ENCODE data around the gene LRPAP1. TPM values are rescaled to one million over a fixed set of nuclear protein-coding genes. Genes with fewer than 3 reads are reported as not detected.
"Not testable (repeated sequence)": the region's sequence is repeated elsewhere in the genome, so short reads cannot be mapped to it uniquely, and the experiment has no call there.

The LRPAP1 gene
- total RNA-seq, result 100 to 1,000 TPM; 175 to 270 TPM

GRCh38 chr4:3531879-3532750, at the start of gene LRPAP1:
LRPAP1 (minus strand) TSS chr4:3532422; CDS start chr4:3532412, 10 bp downstream.
- TF ChIP-seq POLR2AphosphoS5 (IDR thresholded peaks at IDR 0.05), result peak; percentile 91
- no peak for TF ChIP-seq CTCF (IDR thresholded peaks at IDR 0.05)
- TF ChIP-seq POLR2A (IDR thresholded peaks at IDR 0.05), result peak; percentile 96
- H3K27me3 ChIP-seq (replicated peaks; ENCODE audit: insufficient read depth), result no peaks in the 10 kb centered on the region
- peak; percentile 90 for DNase-seq (ENCODE audit: low spot score)
- H3K4me3 ChIP-seq, result peak within 1 kb of the TSS; percentile 81 to 85
- H3K9me3 ChIP-seq, result no peaks in the 10 kb centered on the region
- no peaks in the 10 kb centered on the region for H3K36me3 ChIP-seq
- intact Hi-C loops (cut with DNase I), result no loop called here
- peaks cover 8% of the 10 kb centered on the region for H3K4me1 ChIP-seq (replicated peaks)
- under 1% methylated on average over 54 of the region's 84 CpGs for WGBS
- peak within 1 kb of the TSS; percentile 43 to 70 for H3K27ac ChIP-seq

- H3K27ac ChIP-seq; H3K27me3 ChIP-seq (replicated peaks; ENCODE audit: insufficient read depth); H3K4me1 ChIP-seq (replicated peaks); H3K36me3 ChIP-seq; intact Hi-C loops (cut with DNase I); H3K4me3 ChIP-seq; H3K9me3 ChIP-seq; DNase-seq (ENCODE audit: low spot score): not testable (repeated sequence)
- WGBS, result 93% methylated on average over 13 of the region's 15 CpGs
These were observed 49.3 kb upstream of the LRPAP1 start for GRCh38 chr4:3581334-3582090.

GRCh38 chr4:3580859-3581258, 48.6 kb upstream of the LRPAP1 start:
- 72% methylated on average over 9 of the region's 9 CpGs for WGBS
- H3K36me3 ChIP-seq; H3K9me3 ChIP-seq; intact Hi-C loops (cut with DNase I); DNase-seq (ENCODE audit: low spot score); H3K4me1 ChIP-seq (replicated peaks); H3K27me3 ChIP-seq (replicated peaks; ENCODE audit: insufficient read depth); H3K4me3 ChIP-seq; H3K27ac ChIP-seq: not testable (repeated sequence)

- DNase-seq (ENCODE audit: low spot score); H3K36me3 ChIP-seq; H3K27me3 ChIP-seq (replicated peaks; ENCODE audit: insufficient read depth); intact Hi-C loops (cut with DNase I); H3K27ac ChIP-seq; H3K4me1 ChIP-seq (replicated peaks); H3K4me3 ChIP-seq; H3K9me3 ChIP-seq: not testable (repeated sequence)
- 77% methylated on average over 3 of the region's 4 CpGs for WGBS
These were observed 46.4 kb upstream of the LRPAP1 start for GRCh38 chr4:3578527-3579144.

- DNase-seq (ENCODE audit: low spot score); H3K4me1 ChIP-seq (replicated peaks); H3K27me3 ChIP-seq (replicated peaks; ENCODE audit: insufficient read depth); H3K36me3 ChIP-seq; H3K9me3 ChIP-seq; H3K27ac ChIP-seq; intact Hi-C loops (cut with DNase I); H3K4me3 ChIP-seq: not testable (repeated sequence)
- 89% methylated on average over 3 of the region's 3 CpGs for WGBS
These were observed 45.8 kb upstream of the LRPAP1 start for GRCh38 chr4:3578052-3578451.

GRCh38 chr4:3577208-3577892, 45.1 kb upstream of the LRPAP1 start:
- H3K9me3 ChIP-seq; H3K36me3 ChIP-seq; H3K4me3 ChIP-seq; H3K4me1 ChIP-seq (replicated peaks); DNase-seq (ENCODE audit: low spot score); H3K27me3 ChIP-seq (replicated peaks; ENCODE audit: insufficient read depth); intact Hi-C loops (cut with DNase I); H3K27ac ChIP-seq: not testable (repeated sequence)
- WGBS, result 62% methylated on average over 10 of the region's 11 CpGs

- H3K36me3 ChIP-seq; H3K4me3 ChIP-seq; H3K9me3 ChIP-seq; H3K27ac ChIP-seq; DNase-seq (ENCODE audit: low spot score); intact Hi-C loops (cut with DNase I); H3K4me1 ChIP-seq (replicated peaks); H3K27me3 ChIP-seq (replicated peaks; ENCODE audit: insufficient read depth): not testable (repeated sequence)
- WGBS, result 89% methylated on average over 11 of the region's 21 CpGs
These were observed 44.4 kb upstream of the LRPAP1 start for GRCh38 chr4:3576533-3577207.

- H3K27ac ChIP-seq; H3K36me3 ChIP-seq; H3K4me3 ChIP-seq; intact Hi-C loops (cut with DNase I); H3K27me3 ChIP-seq (replicated peaks; ENCODE audit: insufficient read depth); H3K9me3 ChIP-seq; DNase-seq (ENCODE audit: low spot score); H3K4me1 ChIP-seq (replicated peaks): not testable (repeated sequence)
- 82% methylated on average over 15 of the region's 19 CpGs for WGBS
These were observed 43.5 kb upstream of the LRPAP1 start for GRCh38 chr4:3575426-3576369.

- 62% methylated on average over 8 of the region's 9 CpGs for WGBS
- intact Hi-C loops (cut with DNase I); H3K4me3 ChIP-seq: not testable (repeated sequence)
These were observed 42.6 kb upstream of the LRPAP1 start for GRCh38 chr4:3574865-3575264.

More at GRCh38 chr4:3574865-3575264, 42.6 kb upstream of the LRPAP1 start:
- not testable (repeated sequence) for H3K27ac ChIP-seq; H3K4me1 ChIP-seq (replicated peaks); H3K36me3 ChIP-seq; DNase-seq (ENCODE audit: low spot score); H3K9me3 ChIP-seq; H3K27me3 ChIP-seq (replicated peaks; ENCODE audit: insufficient read depth)

Data from prostate gland (tissue), 2 donors.